Activated CD4-positive, alpha-beta T cell treated with anti-CD3 and anti-CD28 coated beads for 1 hour (primary cell): Measurements from ENCODE around the gene TMEM242.

Experiments used
- DNase-seq: peaks from one replicate; pipeline ENCODE4 v3.0.0-alpha.2; 2020

TMEM242 gene

DNA sequence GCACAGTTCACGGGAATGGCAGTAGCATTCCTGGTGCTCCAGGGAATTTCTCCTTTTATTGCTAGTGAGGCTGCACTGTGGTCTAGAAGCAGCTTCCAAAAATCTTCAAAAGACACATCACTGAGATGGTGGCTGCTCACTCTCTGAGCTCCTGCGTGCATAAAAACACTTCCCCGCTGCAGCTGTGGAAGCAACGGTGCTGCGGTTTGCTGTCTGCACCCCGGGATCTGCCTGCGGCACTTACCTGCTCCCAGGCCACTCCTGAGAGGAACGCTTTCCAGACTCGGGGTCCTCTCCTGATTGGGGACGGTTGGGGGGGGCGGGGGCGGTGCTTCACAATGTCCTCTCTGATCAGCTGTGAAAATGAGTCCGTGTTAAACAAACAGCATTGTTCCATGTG, 77.9 kb downstream of the TMEM242 start:
- no peak for DNase-seq

DNA sequence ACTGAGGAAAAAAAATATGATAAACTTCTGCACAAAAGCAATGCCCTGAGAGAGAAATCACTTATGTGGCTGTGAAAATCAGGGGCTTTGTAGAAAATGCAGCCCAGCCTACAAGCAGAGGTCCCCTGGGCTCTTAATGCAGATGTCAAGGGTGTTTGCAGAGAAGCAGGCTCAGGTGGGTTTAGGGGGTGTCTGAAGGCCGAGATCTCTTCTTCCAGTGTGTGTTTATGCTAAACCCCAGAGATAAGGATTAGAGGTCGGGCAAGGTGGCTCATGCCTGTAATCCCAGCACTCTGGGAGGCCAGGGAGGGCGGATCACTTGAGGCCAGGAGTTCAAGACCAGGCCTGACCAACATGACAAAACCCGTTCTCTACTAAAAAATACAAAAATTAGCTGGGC, 78.5 kb downstream of the TMEM242 start:
- DNase-seq, result no peak

DNA sequence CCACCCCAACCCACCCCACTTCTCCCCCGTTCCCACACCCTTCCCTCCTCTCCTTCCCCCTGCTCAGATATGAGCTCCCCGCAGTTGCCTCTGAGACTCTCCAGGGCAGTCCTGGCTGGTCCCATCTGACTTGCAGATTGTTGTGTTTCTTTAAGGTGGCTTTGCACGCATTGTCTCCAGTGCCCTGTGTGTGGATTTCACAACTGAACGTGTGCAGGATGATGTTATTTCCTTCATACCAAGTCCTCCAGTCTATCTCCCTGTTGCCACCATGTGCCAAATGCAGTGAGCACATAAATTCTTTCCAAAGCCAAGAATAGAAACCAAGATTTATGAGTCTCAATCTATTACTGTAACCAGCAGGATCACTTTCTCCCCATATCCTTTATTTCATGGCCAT, 79.1 kb downstream of the TMEM242 start:
- no peak for DNase-seq

DNA sequence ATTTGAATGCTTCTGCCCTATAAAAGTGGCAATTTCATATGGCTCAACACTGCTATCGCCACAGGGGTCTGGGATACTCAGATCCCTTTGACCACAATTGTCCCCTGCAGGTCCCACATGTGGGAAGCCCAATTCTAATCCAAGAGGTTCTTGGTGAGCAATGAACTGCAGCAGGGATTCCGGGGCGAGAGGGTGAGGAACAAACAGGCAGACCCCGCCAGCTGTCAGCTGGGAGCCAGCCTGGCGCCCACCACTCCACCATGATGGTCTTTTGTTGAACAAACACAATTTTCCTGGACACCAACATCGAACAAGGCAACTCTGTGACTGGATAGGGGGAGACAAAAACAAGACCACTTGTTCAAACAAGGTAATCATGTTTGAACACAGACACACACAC, 80.5 kb downstream of the TMEM242 start:
- no peak for DNase-seq

DNA sequence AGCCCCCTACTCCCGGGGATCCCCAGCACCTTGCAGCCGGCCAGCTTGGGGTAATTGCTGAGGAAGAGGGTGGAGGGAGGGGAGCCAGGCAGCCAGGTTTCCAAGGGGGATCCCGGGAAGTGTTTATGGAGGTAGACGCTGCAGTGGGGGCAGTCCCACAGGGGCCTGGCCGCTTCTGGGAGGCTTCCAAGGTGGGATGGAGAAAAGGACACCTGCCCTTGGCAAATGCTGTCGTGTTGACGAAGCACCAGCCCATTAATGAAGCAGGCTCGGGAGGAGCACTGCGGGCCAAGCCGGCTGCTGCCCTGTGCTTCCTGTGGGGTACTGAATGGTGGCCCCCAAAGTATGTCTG, 82.4 kb downstream of the TMEM242 start:
- no peak for DNase-seq

DNA sequence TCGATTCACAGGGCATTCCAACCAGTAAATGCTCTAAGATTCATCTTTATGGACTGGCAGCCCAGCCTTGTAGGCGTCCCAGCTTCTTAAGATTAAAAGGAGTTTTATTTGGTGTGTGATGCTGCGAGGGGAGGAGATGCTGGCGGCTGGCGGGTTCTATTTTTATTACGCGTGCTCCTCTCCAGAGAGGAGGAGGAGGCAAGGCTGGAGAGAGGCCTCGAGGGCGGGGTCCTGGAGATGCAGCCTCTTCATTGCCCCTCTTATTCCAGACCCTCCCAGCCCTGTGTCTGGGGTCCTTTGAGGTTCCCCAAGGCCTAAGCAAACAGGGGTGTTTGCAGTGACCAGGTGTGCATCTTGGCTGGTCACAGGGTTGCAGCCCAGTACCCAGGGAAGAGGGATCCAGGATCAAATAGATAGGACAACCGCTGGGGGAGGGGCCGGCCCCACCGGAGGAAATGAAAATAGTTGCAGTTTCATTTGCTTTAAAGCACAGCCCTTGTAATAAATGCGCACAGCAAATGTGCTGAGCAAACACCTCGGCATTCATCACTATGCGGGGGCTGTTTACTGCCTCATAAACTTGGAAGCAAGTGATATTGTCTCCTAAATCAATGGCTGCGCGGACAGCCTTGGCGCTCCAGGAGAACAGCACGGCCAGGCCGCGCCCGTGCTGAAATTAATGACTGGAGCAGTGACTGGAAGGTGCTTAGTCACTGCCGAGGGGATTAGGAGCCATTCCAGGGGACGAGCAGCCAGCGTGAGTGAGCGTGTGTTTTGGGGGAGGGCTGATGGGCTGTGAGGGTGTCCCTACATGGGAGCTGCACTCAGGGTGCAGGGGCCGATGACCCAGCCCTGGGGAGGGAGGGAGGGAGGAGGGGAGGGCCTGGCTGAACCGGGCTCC, 83.0 kb downstream of the TMEM242 start:
- no peak for DNase-seq

DNA sequence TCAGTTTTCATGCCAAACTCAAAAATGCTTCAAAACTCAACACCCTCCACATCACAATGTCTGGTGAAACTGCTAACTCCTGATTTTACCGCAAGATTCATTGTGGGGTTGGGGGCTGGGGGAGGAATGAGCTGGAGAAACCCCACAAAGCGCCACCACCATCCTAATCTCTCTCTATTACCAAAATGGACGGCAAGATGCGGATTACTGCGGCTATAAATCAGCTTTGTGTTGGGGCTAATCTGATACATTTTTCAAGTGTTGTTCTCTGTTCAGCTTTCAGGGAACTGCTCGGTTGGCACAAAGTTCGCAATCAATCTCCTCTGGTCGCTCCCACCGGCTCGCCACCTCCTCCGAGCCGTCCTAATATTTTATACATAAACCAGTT, 83.7 kb downstream of the TMEM242 start:
- DNase-seq, result no peak
